Liver (tissue), 3 donors: Measurements from ENCODE around the gene TSPAN32.
"Not testable (repeated sequence)": the region's sequence is repeated elsewhere in the genome, so short reads cannot be mapped to it uniquely, and the experiment has no call there.

Experiments used
- ATF3 ChIP-seq: IDR thresholded peaks from 2 replicates; pipeline ENCODE4 v1.6.1; 2016; ENCODE audit warnings: antibody characterized with exemption
- CTCF ChIP-seq: fragments of 150-350 bp; IDR thresholded peaks from 2 replicates; pipeline ENCODE4 v1.5.1; 2017; ENCODE audit warnings: improper control_type of control experiment, low read depth, low read length; ENCODE audit not compliant: missing input control
- FOXA1 ChIP-seq: IDR thresholded peaks from 2 replicates; pipeline ENCODE4 v1.6.1; 2016; ENCODE audit warnings: antibody characterized with exemption
- GABPA ChIP-seq, 2 donors: IDR thresholded peaks in 1 of 2; conservative IDR thresholded peaks in 1 of 2; 2 replicates each; pipeline ENCODE4 v1.6.1; 2016; ENCODE audit warnings: antibody characterized with exemption in 2 of 2, mild to moderate bottlenecking in 1 of 2, moderate library complexity in 1 of 2
- HNF4A ChIP-seq, 2 donors: conservative IDR thresholded peaks; 2 replicates each; pipeline ENCODE4 v1.6.1; 2016; ENCODE audit warnings: antibody characterized with exemption in 2 of 2, mild to moderate bottlenecking in 2 of 2
- HNF4G ChIP-seq: IDR thresholded peaks from 2 replicates; pipeline ENCODE4 v1.6.1; 2016; ENCODE audit warnings: antibody characterized with exemption
- JUND ChIP-seq, 2 donors: IDR thresholded peaks; 2 replicates each; pipeline ENCODE4 v1.6.1; 2016; ENCODE audit warnings: antibody characterized with exemption in 2 of 2
- MAX ChIP-seq: IDR thresholded peaks from 2 replicates; pipeline ENCODE4 v1.6.1; 2016; ENCODE audit warnings: antibody characterized with exemption
- RAD21 ChIP-seq, 2 donors: IDR thresholded peaks; 2 replicates each; pipeline ENCODE4 v1.6.1; 2016; ENCODE audit warnings: antibody characterized with exemption in 2 of 2, mild to moderate bottlenecking in 2 of 2
- REST ChIP-seq: IDR thresholded peaks from 2 replicates; pipeline ENCODE4 v1.6.1; 2016; ENCODE audit warnings: antibody characterized with exemption, mild to moderate bottlenecking
- SP1 ChIP-seq: IDR thresholded peaks from 2 replicates; pipeline ENCODE4 v1.6.1; 2018; ENCODE audit warnings: antibody characterized with exemption, mild to moderate bottlenecking
- ZBTB33 ChIP-seq: IDR thresholded peaks from 2 replicates; pipeline ENCODE4 v1.6.1; 2016; ENCODE audit warnings: antibody characterized with exemption
- donor health status: healthy.
- donor health status: healthy.

GRCh38 chr11:2332569-2332968 lies 30.8 kb downstream of the TSPAN32 start:
- TF ChIP-seq CTCF; SP1; FOXA1; REST; JUND (IDR thresholded peaks at IDR 0.05); GABPA (IDR thresholded peaks at IDR 0.05 in 1 of 2, conservative IDR thresholded peaks at IDR 0.05 in 1 of 2); HNF4A (conservative IDR thresholded peaks at IDR 0.05); RAD21 (IDR thresholded peaks at IDR 0.05); ATF3; ZBTB33; HNF4G; MAX: not testable (repeated sequence)
